Suppressor macrophage treated with lipopolysaccharide for 4 hours (primary cell): ENCODE data around the gene TAAR9.

Experiments used
- DNase-seq: peaks from one replicate; pipeline ENCODE4 v3.0.0-alpha.2; 2020

TAAR9 gene

GRCh38 chr6:132537977-132538376, at the start of gene TAAR9:
TSS of gene TAAR9 (plus strand) at chr6:132538277. CDS start at chr6:132538290, 13 bp downstream.
- DNase-seq, result no peak

GRCh38 chr6:132489376-132489775, 48.7 kb upstream of the TAAR9 start:
- DNase-seq, result no peak

- peak; percentile 87 for DNase-seq
Measured at GRCh38 chr6:132490024-132490423, 48.1 kb upstream of the TAAR9 start.

GRCh38 chr6:132490478-132491204, 47.4 kb upstream of the TAAR9 start:
- DNase-seq, result no peak

- DNase-seq, result peak; percentile 71
Measured at GRCh38 chr6:132491303-132491702, 46.8 kb upstream of the TAAR9 start.

- no peak for DNase-seq
Measured at GRCh38 chr6:132491881-132492280, 46.2 kb upstream of the TAAR9 start.

- DNase-seq, result no peak
Measured at GRCh38 chr6:132494954-132495353, 43.1 kb upstream of the TAAR9 start.

GRCh38 chr6:132495604-132496079, 42.4 kb upstream of the TAAR9 start:
- DNase-seq, result no peak

GRCh38 chr6:132496519-132497180, 41.4 kb upstream of the TAAR9 start:
- DNase-seq, result no peak

GRCh38 chr6:132498638-132499037, 39.4 kb upstream of the TAAR9 start:
- DNase-seq, result peak; percentile 38

GRCh38 chr6:132499757-132500156, 38.3 kb upstream of the TAAR9 start:
- peak; percentile 38 for DNase-seq

GRCh38 chr6:132504757-132505156, 33.3 kb upstream of the TAAR9 start:
- no peak for DNase-seq

- no peak for DNase-seq
Measured at GRCh38 chr6:132505158-132505557, 32.9 kb upstream of the TAAR9 start.

- DNase-seq, result no peak
Measured at GRCh38 chr6:132506461-132506860, 31.6 kb upstream of the TAAR9 start.

GRCh38 chr6:132506869-132507808, 30.9 kb upstream of the TAAR9 start:
- no peak for DNase-seq

GRCh38 chr6:132511210-132511830, 26.8 kb upstream of the TAAR9 start:
- peak; percentile 79 for DNase-seq

GRCh38 chr6:132511831-132512220, 26.3 kb upstream of the TAAR9 start:
- no peak for DNase-seq

GRCh38 chr6:132512342-132512637, 25.8 kb upstream of the TAAR9 start:
- no peak for DNase-seq

GRCh38 chr6:132512638-132513632, 25.1 kb upstream of the TAAR9 start, which contains the start of gene STX7:
TSS of gene STX7 (minus strand) at chr6:132513116. CDS start at chr6:132503530, 9,586 bp downstream.
- peak; percentile 93 for DNase-seq

GRCh38 chr6:132513831-132514545, 24.1 kb upstream of the TAAR9 start:
- peak; percentile 62 for DNase-seq

GRCh38 chr6:132515386-132515785, 22.7 kb upstream of the TAAR9 start:
- DNase-seq, result no peak
